ENCODE results near the gene GPR161. TPM values are rescaled to one million over a fixed set of nuclear protein-coding genes. Genes with fewer than 3 reads are reported as not detected.

Gene GPR161
- total RNA-seq, 2 experiments from 2014 or later, result 0.15 TPM; not detected in 1

DNA sequence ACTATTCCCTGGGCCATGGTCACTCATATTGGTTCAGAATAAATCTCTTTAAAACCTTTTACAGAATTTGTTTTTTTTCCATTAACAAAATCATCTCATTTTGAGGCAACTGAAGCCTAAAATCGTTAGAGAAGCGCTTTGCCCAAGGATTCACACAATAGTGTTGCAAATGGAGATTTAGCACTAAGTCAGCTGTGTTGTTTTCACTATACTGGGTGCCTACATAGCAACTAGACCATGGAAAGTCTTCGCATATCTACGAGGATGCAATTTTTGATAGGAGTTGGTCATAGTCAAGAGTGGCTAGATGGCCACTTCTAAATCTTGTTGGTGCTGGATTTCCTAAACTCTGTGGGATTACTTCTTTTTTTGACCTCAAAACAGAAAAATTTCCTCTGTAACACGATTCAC, 41.5 kb upstream of the GPR161 start:
- H3K4me2 ChIP-seq (ENCODE audit: low read length), result peak overlapping the region; percentile 72

DNA sequence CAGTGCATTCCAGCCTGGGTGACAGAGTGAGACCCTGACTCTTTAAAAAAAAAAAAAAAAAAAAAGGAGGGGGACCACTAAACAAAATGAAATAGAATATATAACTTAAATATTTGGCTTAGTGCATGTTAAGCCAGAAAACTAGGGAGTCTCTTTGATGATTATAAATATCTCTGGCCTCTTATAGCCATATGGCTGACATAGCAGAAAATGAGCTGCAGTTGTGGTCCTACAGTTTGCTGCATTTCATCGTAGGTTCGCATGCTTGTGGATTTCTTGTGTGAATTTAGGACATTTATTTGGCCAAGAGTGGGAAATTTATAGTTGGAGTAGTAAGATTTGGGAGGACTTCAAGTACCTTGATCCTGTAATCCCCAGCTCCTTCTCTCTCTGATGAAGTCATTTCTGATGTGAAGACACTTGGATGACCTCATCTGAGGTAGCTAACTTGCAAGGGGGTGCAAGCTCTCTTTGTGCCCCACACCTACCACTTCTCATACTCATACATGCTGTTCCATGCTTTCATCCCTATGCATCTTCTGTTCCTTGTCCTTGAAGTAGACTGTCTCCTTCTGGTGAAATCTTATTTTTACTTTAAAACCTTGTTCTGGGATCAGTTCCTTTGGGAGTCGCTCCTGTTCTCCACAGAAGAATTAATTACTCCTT, 35.7 kb upstream of the GPR161 start:
- CTCF ChIA-PET (ENCODE audit: unreplicated experiment), result interaction anchor here (0.6 kb wide), 1 partner anchor 9 kb away, joined by 3 read pairs; no protein-coding TSS in a partner anchor
- TF ChIP-seq, protein P1, sequence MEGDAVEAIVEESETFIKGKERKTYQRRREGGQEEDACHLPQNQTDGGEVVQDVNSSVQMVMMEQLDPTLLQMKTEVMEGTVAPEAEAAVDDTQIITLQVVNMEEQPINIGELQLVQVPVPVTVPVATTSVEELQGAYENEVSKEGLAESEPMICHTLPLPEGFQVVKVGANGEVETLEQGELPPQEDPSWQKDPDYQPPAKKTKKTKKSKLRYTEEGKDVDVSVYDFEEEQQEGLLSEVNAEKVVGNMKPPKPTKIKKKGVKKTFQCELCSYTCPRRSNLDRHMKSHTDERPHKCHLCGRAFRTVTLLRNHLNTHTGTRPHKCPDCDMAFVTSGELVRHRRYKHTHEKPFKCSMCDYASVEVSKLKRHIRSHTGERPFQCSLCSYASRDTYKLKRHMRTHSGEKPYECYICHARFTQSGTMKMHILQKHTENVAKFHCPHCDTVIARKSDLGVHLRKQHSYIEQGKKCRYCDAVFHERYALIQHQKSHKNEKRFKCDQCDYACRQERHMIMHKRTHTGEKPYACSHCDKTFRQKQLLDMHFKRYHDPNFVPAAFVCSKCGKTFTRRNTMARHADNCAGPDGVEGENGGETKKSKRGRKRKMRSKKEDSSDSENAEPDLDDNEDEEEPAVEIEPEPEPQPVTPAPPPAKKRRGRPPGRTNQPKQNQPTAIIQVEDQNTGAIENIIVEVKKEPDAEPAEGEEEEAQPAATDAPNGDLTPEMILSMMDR (conservative IDR thresholded peaks at IDR 0.05; ENCODE audit: low read length), result no peak
- no peak for TF ChIP-seq EZH2phosphoT487 (IDR thresholded peaks at IDR 0.05; ENCODE audit: borderline replicate concordance, low read depth, low read length)
- POLR2A ChIA-PET, result no interaction called here
- Histone ChIP-seq H3K36me3 (ENCODE audit: insufficient read depth, low read length) (no peaks in the 10 kb centered on the region), H3K9me2 (ENCODE audit: insufficient read depth, low read length) (no peaks in the 10 kb centered on the region), H3K4me2 (ENCODE audit: low read length) (no peak overlapping the region), H3K4me3 (ENCODE audit: low read depth, low read length, poor library complexity, severe bottlenecking) (no peak overlapping the region), H3K4me1 (ENCODE audit: insufficient read depth, low read length, poor library complexity, severe bottlenecking) (peaks cover 4% of the 10 kb centered on the region), H3K79me2 (ENCODE audit: insufficient read depth, low read depth, low read length) (no peaks in the 10 kb centered on the region), H2AFZ (ENCODE audit: low read length) (no peak overlapping the region), H3K27ac (ENCODE audit: low read depth, low read length, poor library complexity, severe bottlenecking) (no peak overlapping the region), H4K20me1 (ENCODE audit: insufficient read depth, low read length) (no peaks in the 10 kb centered on the region), H3K9me3 (ENCODE audit: low read length) (no peaks in the 10 kb centered on the region)
- no peak for DNase-seq (ENCODE audit: low spot score)
- intact Hi-C loops (cut with micrococcal nuclease; ENCODE audit: unreplicated experiment), result no loop called here
- BruUV-seq (replicated peaks), result no TSS peak

More for the DNA sequence above, 41.5 kb upstream of the GPR161 start:
- TF ChIP-seq, protein P1 (conservative IDR thresholded peaks at IDR 0.05; ENCODE audit: low read length), result no peak
- no peak for TF ChIP-seq EZH2phosphoT487 (IDR thresholded peaks at IDR 0.05; ENCODE audit: borderline replicate concordance, low read depth, low read length)
- Histone ChIP-seq H3K79me2 (ENCODE audit: insufficient read depth, low read depth, low read length) (peaks cover 41% of the 10 kb centered on the region), H3K4me1 (ENCODE audit: insufficient read depth, low read length, poor library complexity, severe bottlenecking) (peaks cover 20% of the 10 kb centered on the region), H3K9me3 (ENCODE audit: low read length) (no peaks in the 10 kb centered on the region), H3K27ac (ENCODE audit: low read depth, low read length, poor library complexity, severe bottlenecking) (peak overlapping the region; percentile 76), H2AFZ (ENCODE audit: low read length) (peak overlapping the region; percentile 99), H4K20me1 (ENCODE audit: insufficient read depth, low read length) (peaks cover 6% of the 10 kb centered on the region; the same call in 1 of the 2 replicates), H3K36me3 (ENCODE audit: insufficient read depth, low read length) (no peaks in the 10 kb centered on the region), H3K4me3 (ENCODE audit: low read depth, low read length, poor library complexity, severe bottlenecking) (peak overlapping the region; percentile 82), H3K9me2 (ENCODE audit: insufficient read depth, low read length) (no peaks in the 10 kb centered on the region)
- ChIA-PET CTCF (ENCODE audit: unreplicated experiment) (interaction anchor here (1.0 kb wide), 1 partner anchor 11 kb away, joined by 3 read pairs; no protein-coding TSS in a partner anchor), POLR2A (interaction anchor here (0.6 to 1.7 kb wide), 2 partner anchors 14 to 507 kb away, joined by 3 to 7 read pairs; no protein-coding TSS in a partner anchor)
- TSS peak; percentile 99 for BruUV-seq (replicated peaks)
- DNase-seq (ENCODE audit: low spot score), result no peak
- intact Hi-C loops (cut with micrococcal nuclease; ENCODE audit: unreplicated experiment), result loop anchor here (2.0 kb wide), 2 partner anchors 49 to 241 kb away; partner anchors contain the start of genes DCAF6, MPC2 and SFT2D2
